ENCODE data around the gene MISP.
A peak's percentile ranks its signal among the peaks of the same experiment; 100 is the strongest.

The MISP gene

DNA sequence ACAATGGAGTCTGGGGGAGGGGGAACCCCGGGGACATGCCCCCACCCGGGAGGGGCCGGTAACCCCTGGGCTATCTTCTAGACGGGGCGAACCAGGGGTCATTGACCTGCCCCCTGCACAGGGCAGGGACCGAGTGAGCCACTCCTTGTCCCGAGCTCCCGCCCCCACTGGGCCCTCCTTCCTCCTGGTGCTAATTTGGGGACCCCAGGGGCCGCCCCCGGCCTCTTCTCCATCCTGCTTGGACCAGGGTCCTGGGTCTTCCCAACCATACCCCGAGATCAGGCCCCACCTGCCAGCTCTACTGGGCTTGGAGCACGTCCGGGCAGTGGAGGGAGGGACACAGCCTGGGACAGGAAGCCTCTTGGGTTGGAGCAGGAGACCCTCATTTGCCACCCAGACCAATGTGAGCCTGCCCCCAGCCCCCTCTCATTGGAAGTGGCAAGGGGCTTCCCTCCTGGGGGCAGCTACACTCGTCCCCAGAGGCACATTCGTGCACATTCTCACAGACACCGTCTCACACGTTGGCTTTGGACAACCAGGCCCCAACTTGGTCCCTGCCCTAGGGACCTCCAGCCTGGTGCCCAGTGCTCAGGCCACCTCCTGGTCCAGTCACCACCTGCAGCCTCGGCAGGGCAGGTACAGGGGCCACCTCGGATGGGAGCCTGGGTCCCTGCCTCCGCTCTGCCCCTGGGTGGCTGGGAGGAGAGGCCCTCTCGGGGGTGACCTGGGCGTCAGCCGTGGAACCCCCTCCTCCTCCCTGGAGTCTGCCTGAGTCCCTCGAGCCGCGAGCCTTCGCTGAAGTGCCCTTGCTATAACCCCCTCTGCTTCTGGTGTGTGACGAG is 3.3 kb upstream of the MISP start:
- no peak for DNase-seq

GRCh38 chr19:748274-748598 is 2.7 kb upstream of the MISP start:
- no peak for DNase-seq

DNA sequence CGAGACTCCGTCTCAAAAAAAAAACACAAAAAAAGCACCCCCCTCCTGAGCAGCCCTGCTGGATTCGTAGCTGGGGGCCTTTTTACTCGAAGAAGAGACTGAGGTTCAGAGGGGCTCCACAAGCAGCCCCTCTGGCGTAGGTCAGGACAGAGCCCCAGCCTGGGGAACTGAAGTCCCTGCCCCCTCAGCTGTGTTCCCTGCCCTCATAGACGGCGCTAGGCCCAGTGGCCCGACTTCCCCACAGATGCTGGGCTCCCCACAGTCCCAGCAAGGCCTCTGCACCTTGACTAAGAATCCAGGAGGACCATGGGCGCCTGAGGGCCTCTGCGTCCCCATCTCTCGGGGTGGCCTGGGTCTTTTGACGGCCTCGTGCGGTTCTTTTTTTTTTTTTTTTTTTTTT is 1.1 kb upstream of the MISP start:
- DNase-seq: no peak

- DNase-seq: no peak
These were observed 809 bp downstream of the MISP start for GRCh38 chr19:751501-752341.

GRCh38 chr19:752652-753517 is 2.0 kb downstream of the MISP start:
- no peak for DNase-seq

- no peak for DNase-seq
These were observed 3.6 kb downstream of the MISP start for GRCh38 chr19:754530-754929.

- DNase-seq: no peak
These were observed 4.2 kb downstream of the MISP start for GRCh38 chr19:755063-755462.

- DNase-seq: peak; percentile 31
These were observed 5.3 kb downstream of the MISP start for GRCh38 chr19:756236-756635.

GRCh38 chr19:756821-757688 is 6.1 kb downstream of the MISP start:
- DNase-seq: no peak

GRCh38 chr19:757811-758668 is 7.1 kb downstream of the MISP start:
- no peak for DNase-seq

DNA sequence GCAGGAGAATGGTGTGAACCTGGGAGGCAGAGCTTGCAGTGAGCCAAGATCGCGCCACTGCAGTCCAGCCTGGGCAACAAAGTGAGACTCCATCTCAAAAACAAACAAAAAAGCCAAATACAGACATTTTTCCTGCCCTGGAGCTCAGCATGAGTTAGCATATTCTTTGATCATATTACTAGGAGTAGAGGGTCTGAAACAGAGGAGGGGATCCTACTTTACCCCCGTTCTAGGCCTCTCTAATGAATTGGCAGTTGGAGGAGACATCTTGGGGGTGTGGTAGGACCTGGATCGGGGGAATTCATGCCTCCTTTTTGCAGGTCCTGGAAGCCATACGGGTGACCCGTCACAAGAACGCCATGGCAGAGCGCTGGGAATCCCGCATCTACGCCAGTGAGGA is 12.3 kb downstream of the MISP start:
- DNase-seq: no peak

DNA sequence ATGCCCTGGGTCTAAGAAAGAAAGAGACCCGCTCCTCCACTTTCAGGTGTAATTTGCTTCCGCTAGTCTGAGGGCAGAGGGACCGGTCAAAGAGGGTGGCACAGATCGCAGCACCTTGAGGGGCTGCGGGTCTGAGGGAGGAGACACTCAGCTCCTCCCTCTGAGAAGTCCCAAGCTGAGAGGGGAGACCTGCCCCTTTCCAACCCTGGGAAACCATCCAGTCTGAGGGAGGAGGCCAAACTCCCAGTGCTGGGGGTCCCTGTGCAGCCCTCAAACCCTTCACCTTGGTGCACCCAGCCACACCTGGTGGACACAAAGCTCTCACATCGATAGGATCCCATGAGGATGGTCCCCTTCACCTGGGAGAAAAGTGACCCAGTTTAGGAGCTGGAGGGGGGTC is 13.0 kb downstream of the MISP start:
- DNase-seq: no peak

DNA sequence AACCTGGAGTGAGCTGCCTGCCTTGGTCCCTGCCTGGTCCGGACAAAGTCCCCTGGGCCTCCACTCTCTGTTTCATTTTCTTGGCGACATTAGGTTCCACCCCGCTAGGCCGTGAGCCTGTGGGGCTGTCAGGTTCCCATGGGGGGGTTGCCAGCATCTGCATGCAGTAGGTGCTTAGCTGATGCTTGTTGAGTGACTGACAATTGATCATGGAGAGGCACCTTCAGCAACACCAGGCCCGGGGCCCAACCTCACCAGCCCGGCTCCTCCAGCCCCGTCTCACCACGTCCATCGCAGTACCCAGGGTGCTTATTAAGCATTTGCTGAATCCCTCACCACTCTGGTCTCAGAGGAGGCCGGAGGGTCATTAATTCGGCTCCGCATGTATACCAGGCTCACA is 13.4 kb downstream of the MISP start:
- no peak for DNase-seq

GRCh38 chr19:765179-765738 is 14.3 kb downstream of the MISP start:
- DNase-seq: no peak

- DNase-seq: no peak
These were observed 17.5 kb downstream of the MISP start for GRCh38 chr19:768424-768823.

DNA sequence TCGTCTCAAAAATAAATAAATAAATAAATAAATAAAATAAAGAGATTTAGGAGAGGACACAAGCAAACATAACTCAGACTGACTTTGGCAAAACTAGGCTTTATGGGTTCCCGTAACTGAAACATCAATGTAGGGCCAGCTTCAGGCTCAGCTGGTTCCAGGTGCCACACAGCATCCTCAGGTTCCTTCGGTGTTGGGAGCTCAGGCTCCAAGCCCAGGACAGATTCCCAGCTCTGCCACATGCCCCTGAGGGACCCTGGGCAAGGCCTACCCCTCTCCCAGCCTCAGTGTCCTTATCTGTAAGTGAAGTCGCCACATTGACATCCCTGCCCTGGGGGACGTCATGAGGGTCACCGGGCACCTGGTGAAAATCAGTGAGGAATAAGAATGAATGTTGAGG is 18.7 kb downstream of the MISP start:
- DNase-seq: no peak

- peak; percentile 27 for DNase-seq
These were observed 20.4 kb downstream of the MISP start for GRCh38 chr19:771332-771785.

DNA sequence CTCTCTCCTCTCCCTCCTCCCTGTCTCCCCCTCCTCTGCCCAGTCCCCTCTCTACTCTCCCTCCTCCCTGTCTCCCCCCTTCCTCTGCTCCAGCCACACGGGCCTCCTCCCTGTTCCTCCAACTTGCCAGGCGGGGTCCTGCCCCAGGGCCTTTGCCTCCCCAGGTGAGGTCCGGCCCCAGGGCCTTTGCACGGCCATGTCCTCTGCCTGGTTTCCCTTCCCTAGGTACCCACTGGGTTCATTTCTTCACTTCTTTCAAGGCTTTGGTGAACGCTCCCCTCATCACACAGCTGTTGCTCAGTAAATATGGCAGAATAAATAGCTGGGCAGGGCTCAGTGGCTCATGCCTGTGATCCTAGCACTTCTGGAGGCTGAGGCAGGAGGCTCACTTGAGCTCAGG is 21.2 kb downstream of the MISP start:
- no peak for DNase-seq

- no peak for DNase-seq
These were observed 22.0 kb downstream of the MISP start for GRCh38 chr19:772730-773436.

DNA sequence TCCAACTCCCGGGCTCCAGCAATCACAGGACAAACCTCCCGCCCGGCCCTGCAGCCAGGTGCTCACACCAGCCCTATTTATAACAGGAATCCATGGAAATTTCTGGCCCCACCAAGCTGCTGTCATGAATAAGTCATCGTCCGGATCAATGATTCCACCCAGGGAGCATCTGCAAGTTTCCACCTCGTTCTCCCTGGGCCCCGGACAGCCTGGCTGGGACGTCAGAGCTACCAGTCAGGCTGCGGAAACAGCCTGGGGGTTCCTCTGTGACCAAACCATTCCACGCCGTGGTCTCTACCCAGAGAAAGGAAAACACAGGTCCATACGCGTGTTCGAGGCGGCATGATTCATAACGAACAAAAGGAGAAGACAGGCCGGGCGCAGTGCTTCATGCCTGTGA is 25.6 kb downstream of the MISP start:
- no peak for DNase-seq

All from activated CD4-positive, alpha-beta T cell treated with anti-CD3 and anti-CD28 coated beads, Interleukin-2, Interleukin-6, amounts not matched to agents 100 ng/mL and 50 ng/mL, durations not matched to agents 16 hours and 8 hours (primary cell).